Epithelial cell of esophagus (primary cell): Measurements from ENCODE around the gene ACOT7.
"Not testable (repeated sequence)": the region's sequence is repeated elsewhere in the genome, so short reads cannot be mapped to it uniquely, and the experiment has no call there.

Source experiments
- DNase-seq: peaks from one replicate; pipeline ENCODE4 v3.0.0; 2010; ENCODE audit warnings: low read depth
- H3K4me3 ChIP-seq: 2 replicates; pipeline ENCODE4 v1.5.1; 2011; ENCODE audit warnings: mild to moderate bottlenecking, low read length, control low read depth
- TF ChIP-seq, protein P1 (sequence below): IDR thresholded peaks from 2 replicates; pipeline ENCODE4 v1.5.1; 2011; ENCODE audit warnings: low read depth, mild to moderate bottlenecking, low read length, control low read depth, inconsistent platforms; ENCODE audit not compliant: insufficient read depth; ENCODE audit errors: missing control alignments

Gene ACOT7

DNA sequence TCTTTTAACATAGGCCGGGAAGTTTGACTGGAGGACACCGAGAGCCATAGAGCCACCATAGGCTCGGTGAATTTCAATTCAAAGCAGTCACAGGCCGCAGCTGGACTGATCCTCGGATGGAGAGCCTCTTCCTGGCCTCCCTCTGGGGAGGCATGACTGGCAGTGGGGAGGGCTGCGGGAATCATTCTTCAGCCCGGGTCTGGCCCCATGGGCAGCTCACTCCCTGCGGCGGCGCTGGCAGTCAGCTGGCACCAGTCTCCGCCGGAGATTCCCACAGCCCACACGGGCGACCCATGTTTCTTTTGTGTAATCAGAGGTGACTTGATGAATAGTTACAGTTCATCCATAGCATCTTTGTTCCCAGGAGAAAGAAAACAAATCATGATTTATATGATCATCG lies 41.6 kb upstream of the ACOT7 start:
- H3K4me3 ChIP-seq = no peak overlapping the region
- TF ChIP-seq, protein P1, sequence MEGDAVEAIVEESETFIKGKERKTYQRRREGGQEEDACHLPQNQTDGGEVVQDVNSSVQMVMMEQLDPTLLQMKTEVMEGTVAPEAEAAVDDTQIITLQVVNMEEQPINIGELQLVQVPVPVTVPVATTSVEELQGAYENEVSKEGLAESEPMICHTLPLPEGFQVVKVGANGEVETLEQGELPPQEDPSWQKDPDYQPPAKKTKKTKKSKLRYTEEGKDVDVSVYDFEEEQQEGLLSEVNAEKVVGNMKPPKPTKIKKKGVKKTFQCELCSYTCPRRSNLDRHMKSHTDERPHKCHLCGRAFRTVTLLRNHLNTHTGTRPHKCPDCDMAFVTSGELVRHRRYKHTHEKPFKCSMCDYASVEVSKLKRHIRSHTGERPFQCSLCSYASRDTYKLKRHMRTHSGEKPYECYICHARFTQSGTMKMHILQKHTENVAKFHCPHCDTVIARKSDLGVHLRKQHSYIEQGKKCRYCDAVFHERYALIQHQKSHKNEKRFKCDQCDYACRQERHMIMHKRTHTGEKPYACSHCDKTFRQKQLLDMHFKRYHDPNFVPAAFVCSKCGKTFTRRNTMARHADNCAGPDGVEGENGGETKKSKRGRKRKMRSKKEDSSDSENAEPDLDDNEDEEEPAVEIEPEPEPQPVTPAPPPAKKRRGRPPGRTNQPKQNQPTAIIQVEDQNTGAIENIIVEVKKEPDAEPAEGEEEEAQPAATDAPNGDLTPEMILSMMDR = no peak
- DNase-seq = no peak

GRCh38 chr1:6434186-6434585 lies 40.6 kb upstream of the ACOT7 start:
- DNase-seq = no peak
- TF ChIP-seq, protein P1 = no peak
- H3K4me3 ChIP-seq = no peak overlapping the region

- DNase-seq, H3K4me3 ChIP-seq: not testable (repeated sequence)
These were observed 38.3 kb upstream of the ACOT7 start for GRCh38 chr1:6431645-6432579.

- not testable (repeated sequence) for DNase-seq, H3K4me3 ChIP-seq
These were observed 36.3 kb upstream of the ACOT7 start for GRCh38 chr1:6429660-6430411.

DNA sequence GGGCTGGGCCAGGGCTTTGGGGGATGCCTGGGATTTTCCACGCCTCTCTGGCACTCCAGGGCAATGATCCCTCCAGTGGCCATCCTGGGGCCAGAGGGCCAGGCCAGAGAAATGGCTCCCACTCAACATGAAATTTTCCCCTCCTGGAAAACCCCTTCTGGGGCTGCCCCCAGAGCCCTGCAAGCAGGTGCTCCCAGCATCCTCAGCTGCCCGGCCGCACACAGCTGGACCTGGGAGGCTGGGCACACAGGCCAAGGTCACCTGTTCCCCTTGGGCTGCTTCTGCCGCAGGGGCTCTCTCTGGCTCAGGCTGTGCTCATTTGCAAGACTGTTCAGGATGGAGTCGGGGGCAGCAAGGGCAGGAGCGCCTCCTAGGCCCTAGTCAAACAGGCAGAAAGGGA lies 34.9 kb upstream of the ACOT7 start:
- not testable (repeated sequence) for DNase-seq, H3K4me3 ChIP-seq

GRCh38 chr1:6427441-6428390 lies 34.1 kb upstream of the ACOT7 start:
- no peak overlapping the region for H3K4me3 ChIP-seq
- TF ChIP-seq, protein P1 = no peak
- no peak for DNase-seq

GRCh38 chr1:6426972-6427350 lies 33.4 kb upstream of the ACOT7 start:
- TF ChIP-seq, protein P1 = no peak
- no peak for DNase-seq
- H3K4me3 ChIP-seq = no peak overlapping the region

DNA sequence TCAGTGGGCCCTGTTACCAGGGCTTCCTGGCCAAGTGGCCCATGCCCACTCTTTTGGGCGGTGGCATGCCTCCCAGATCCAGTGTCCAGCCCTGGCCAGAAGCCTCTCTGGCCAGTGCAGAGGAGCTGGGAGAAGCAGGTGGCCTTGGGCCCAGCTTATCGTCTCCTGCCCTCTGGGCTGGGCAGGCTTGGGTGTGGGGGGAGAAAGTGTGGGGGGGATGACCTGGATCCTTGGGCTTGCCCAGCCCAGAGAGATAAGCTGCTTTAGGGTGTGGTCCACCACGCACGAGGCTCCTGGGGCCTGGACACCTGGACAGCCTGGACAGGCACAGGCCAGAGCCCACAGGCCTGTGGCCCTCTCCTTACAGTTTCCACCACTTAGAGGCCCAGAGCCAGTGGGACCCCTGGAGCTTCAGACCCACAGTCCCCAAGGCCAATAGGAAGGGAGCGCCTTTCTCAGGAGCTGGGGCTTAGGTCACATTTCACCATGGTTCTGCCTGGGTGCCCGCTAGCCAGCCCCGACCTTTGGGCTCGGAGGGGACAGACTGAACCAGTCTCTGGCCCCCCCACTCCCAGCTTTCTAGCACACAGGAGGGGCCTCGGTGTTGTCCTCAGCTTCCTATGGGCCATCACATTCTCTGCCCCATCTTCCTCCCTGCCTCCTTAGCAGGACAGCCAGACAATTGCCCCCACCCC lies 32.9 kb upstream of the ACOT7 start:
- H3K4me3 ChIP-seq = peak overlapping the region; percentile 45
- TF ChIP-seq, protein P1 = no peak
- no peak for DNase-seq
